SHP77 treated with DMSO at 0.1 percent for 48 hours (cell line): Measurements from ENCODE around the gene FBXO24.

Experiments
- DNase-seq: peaks from one replicate; lab custom pipeline; 2025; lab: John Stamatoyannopoulos, UW

Gene FBXO24

DNA sequence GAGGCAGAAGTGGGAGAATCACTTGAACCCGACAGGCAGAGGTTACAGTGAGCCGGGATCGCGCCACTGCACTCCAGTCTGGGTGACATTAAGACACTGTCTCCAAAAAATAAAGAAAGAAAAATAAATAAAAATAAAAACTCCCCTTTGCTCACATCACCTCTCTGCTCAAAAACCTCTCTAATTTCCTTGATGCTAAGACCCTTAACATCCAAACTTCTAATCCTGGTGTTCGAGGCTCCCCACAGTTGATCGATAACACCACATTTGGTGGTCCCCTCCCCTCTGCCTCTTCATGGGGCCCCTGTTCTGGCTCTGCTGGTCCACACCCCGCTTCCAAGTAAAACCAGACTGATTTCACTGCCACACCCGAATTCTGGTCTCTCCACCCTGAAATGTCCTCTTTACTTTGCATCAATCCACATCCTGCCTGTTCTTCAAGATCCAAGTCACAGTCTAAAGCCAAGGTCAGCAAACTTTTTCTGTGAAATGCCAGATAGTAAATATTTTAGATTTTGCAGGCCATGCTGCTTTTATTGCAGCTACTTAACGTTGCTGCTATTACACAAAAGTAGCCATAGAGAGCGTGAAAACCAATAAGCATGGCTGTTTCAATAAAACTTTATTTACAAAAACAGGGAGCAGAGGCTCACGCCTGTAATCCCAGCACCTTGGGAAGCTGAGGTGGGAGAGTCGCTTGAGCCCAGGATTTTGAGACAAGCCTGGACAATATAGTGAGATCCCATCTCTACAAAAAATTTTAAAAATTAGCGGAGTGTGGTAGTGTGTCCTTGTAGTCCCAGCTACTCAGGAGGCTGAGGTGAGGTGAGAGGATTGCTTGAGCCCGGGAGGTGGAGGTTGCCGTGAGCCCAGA, 38.1 kb downstream of the FBXO24 start:
- DNase-seq, result no peak

DNA sequence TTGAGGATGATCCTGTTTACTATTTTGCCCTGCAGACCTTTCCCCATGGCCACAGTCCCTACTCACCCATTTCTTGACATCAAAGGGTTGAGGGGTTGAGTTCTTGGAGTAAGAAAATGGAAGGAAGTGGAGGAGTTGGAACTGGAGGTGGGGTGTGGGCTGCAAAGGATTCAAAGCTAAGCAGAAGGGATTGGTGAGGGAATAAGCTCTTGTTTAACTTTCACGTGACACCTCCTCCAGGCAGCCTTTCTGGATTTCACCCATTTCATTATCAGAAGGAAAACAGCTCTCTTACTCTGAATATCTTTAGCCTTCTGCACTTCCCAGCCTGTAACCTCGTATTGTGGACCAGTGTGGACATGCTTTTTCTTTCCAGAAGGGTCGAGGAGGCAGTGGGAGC, 39.9 kb downstream of the FBXO24 start:
- no peak for DNase-seq

DNA sequence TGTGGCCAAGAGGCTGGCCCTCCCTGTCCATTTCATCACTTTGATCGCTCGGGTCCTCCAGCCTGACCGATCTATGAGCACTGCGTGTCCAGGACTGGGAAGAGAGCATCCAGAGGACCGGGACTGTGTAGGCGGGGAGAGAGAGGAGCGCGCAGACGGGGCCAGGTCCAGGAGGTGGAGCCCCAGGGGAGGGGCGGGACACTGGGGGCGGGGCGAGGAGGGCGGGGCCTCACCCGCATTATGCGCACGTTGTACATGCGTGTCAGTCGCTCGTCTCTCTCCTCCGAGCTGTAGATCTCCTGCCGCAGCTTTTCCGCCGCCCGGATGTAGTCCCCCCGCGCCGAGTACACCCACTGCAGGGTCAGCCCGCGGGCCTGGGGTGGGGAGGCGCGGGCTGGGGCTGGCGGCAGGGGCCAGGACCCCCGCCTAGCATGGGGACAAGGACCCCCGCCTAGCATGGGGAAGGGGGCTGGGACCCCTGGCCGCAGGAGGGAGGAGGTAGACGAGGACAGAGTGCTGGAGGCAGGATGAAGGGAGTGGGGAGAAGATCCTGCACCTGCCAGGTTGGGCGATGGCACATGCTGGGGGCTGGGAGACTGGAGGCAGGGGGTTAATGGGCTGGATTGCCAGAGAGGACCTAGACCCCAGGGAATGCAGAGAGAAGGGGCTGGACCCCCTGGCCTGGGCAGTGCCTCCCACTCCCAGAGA, 40.6 kb downstream of the FBXO24 start:
- DNase-seq, result peak; percentile 68

DNA sequence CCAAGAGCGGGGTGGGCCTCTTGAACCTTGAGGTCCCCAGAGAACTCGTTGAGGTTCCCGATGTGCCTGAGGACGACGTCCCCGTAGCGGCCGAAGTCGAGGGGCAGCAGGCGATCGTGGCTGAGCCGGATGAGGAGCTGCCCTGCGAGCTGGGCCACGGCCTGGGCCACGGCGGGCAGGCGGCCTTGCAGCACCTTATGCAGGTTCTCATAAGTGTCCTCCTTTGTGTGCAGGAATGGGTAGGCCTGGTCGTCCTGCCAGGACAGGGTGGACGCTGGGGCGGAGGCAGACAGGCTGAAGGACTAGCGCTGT, 41.1 kb downstream of the FBXO24 start:
- no peak for DNase-seq

DNA sequence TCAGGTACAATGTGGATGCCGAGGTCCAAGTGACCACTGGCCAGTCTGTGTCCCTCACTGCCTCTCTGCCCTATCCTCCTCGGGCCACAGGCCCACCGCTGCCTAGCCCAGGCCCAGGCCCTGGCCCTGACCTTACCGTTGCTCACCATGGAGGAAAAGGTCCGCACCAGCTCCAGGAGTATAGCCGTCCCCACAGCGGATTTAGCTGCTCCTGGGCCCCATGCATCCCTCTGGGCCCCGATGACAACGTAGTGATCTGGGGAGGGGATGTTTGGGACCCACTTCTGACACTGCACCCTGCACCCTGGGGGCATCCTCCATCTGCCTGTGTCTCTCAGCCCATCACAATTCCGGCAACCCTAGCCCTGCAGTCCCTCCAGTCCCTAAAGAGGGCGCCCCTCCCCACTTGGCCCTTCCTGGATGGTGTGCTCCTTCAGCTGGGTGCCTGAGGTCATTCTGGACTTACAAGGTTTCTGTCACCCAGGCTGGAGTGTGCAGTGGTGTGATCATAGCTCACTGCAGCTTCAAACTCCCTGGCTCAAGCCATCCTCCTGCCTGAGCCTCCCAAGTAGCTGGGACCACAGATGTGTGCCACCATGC, 43.1 kb downstream of the FBXO24 start:
- DNase-seq, result no peak

DNA sequence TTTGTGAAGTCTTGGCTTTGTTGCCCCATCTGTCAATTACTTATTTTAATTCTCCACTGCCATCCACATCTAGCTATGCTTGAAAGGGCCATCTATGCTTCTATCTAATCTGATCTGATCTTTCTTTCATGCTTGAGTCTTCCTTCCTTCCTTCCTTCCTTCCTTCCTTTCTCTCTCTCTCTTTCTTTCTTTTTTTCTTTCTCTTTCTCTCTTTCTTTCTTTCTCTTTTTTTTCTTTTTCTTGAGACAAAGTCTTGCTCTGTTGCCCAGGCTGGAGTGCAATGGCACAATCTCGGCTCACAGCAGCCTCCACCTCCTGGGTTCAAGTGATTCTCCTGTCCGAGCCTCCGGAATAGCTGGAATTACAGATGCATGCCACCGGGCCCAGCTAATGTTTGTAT, 43.9 kb downstream of the FBXO24 start:
- no peak for DNase-seq

DNA sequence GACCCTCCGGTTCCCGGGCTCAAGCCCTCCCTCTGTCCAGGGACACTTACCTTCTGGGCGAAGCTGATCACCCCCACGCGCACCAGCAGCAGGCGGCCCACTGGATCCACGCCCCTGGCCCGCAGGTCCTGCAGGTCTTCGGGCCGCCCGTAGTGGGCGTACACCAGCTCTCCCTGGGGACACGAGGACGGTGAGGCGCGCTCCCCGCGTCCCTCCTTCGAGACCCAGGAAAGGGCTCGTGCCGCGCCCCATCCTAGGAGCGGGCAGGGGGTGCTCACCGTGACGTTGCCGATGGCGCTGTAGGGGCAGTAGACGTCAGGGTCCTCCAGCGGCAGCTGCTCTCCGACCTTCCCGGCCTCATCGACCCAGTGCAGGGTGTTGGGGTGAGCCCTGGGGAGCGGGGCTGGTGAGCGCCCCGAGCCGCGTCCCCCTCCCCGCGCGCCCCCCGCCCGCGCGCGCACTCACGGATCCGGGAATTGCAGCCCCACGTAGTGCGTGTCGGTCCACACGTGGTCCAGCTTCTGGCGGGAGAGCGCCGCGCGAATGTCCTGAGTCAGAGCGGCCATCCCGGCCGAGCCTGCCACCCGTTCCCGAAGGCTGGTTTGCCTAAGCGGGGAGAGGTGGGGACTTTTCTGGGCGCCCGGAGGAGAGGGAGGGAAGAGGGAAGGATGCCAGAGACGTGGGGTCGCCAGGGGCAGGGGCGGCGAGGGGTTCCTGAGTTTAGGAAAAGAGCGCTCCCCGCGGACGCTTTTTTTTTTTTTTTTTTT, 47.0 kb downstream of the FBXO24 start:
- no peak for DNase-seq

DNA sequence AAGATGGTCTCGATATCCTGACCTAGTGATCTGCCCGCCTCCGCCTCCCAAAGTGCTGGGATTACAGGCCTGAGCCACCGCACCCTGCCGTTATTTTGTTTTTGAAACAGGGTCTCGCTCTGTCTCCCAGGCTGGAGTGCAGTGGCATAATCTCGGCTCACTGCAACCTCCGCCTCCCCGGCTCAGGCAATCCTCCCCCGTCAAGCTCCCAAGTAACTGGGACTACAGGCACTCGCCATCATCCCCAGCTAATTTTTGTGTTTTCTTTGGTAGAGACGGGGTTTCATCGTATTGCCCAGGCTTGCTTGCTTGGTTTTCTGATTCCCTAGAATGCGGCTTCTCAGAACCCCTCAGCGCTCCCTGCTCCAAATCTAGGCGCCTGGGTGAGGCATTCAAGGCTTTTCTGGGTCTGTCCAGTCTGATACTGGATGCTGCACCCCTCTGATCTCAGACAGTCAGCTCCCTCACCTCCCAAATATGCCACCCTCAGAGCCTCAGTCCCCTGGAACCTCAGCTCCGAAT, 53.9 kb downstream of the FBXO24 start:
- no peak for DNase-seq

DNA sequence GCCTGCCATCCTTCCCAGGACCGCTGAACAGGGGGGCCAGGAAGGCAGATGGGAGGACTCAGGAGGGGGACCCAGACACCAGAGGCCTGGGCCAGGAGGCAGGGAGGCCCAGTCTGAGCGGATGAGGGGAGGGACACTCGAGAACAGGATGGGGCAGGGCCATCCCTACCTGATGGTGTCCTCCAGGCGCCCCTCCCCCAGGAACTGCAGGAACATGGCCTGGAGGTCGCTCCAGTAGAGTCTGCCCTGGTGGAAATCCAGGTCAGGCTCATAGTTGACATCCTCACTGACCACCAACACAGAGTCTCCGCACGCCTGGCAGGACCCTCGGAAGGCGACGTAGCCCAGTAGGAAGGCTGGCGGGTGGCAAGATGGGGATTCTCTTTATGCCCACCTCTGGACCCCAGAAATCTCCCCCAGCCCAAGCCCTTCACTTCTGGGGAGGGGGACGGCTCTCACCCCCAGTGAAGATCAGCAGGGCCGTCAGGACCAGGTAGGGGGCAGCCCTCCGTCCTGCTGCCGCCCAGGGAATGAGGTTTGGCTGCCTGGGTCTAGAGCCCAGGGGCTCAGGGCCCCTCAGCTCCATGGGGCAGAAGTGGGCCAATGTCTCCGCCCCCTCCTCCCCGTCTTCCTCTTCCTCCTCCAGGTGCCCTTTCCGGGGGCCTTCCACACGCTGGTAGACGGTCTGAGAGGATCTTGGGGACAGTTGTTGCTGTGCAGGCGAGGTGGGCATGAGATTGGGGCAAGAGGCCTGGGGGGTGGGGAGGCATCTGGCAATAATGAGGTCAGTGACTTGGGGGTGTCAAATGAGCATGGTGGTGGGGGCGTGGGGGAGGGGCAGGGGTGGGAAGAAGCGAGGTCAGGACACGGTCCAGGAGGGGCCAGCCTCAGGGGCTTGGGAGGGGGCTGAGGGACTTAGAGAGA, 54.7 kb downstream of the FBXO24 start:
- no peak for DNase-seq

DNA sequence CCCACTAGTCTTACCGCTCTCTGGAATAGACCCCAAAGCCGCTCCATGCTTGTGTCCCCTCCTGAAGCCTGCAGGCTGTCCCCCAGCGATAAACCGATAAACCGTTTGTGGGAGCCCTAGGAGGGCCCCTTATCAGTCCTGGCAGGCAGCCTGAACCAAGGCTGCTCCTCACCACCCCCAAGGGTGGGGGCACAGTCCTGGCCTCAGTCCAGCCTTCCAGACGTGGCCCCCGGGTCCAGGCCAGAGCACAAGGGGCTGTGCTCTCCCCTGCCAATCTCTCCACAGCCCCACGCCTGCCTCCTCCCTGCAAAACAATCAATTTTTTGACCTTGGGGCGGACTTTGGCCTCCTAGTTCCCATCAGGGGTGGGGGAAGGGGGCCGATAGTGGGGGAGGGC, 55.3 kb downstream of the FBXO24 start, which contains the start of gene TFR2:
TFR2 (minus strand) TSS at position 90 of the 397 bp plus-strand sequence; CDS start at position 47, 43 bp downstream.
- DNase-seq, result no peak

DNA sequence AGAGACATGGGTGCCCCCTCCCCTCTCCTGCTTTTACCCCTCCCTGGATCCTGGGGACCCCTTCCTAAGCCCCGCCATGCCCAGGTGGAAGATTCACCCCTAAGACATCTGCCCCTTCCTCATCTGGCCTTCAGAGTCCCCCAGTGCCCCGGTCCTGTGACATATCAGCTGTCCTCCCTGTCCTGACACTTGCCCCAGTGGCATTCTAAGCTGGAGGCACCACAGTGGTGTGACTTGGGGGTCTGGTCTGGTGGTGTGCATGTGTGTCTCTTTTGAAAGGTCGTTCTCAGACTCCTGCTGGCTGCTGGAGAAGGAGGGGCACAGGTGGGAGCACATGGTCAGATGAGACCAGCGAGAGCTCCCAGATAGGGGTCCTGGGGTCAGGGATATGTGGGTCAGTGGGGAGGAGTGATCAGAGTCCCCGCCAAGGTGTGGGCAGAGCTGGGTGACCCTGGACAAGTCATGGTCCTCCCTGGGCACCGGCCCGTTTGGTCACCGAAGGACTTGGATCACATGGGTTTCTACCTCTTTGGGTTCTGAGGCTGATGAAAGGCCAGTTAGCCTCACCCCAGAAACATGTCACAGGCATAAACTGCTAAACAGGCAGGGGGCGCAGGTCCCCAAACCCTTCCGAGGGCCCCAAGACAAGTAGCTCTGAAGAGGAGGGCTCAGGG, 55.9 kb downstream of the FBXO24 start:
- no peak for DNase-seq

DNA sequence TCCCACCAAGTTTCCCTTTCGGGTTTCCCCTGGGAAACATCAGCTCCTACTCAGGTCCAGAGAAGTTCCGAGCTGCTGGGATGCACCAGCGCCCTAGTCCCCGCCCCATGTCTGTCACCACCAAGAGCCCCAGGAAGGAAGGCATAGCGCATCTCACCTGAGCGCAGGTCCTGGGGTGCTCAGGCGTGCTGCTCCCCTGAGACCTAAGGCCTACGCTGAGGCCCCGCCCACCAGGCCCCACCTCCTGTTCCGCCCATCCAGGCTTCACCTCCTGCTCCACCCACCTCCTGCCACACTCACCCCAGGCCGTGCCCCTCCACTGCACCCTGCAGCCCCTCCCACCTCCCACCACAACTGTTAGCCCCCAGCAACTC, 56.4 kb downstream of the FBXO24 start:
- DNase-seq, result no peak

DNA sequence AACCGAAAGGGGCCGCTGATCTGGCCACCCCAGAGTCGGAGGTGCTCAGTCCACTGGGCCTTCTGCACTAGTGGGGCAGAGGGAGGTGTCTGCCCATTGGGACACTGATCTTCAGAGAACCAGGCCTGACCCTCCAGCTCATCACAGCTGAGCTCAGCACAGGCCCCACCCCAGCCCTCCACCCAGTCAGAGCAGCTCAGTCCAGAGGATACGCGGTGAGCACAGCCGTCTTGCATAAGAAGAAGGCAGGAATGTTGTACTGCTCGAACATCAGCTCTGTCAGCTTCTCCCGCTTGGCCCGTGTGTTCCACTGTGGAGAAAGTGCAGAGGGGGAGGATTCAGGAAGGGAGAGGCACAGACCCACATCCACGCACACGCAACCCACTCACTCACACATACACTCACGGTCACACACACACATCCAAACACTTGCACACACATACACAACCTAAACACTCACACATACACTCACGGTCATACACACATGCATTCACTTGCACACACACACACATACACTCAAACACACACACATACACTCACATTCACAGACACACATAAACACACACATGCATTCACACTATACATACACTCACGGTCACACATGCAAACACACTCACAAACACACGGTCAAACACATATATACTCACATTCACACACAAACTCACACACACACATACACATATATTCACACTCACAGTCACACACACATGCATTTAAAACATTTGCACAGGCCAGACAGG, 63.9 kb downstream of the FBXO24 start:
- no peak for DNase-seq
